Suprapubic skin (tissue), 4 donors: ENCODE measurements around the gene F10. TPM values are rescaled to one million over a fixed set of nuclear protein-coding genes. Genes with fewer than 3 reads are reported as not detected.

Experiments
- DNase-seq, 2 donors: peaks; one replicate each; pipeline ENCODE4 v3.0.0-alpha.2; 2019; ENCODE audit warnings: low spot score in 2 of 2
- H3K27ac ChIP-seq: fragments of 200-600 bp; sonication (generic); one replicate; pipeline ENCODE4 v1.5.1; 2019
- H3K27me3 ChIP-seq: fragments of 200-600 bp; sonication (generic); one replicate; pipeline ENCODE4 v1.5.1; 2019
- H3K36me3 ChIP-seq: fragments of 200-600 bp; sonication (generic); one replicate; pipeline ENCODE4 v1.5.1; 2019
- H3K4me1 ChIP-seq: fragments of 200-600 bp; sonication (generic); one replicate; pipeline ENCODE4 v1.5.1; 2019
- H3K4me3 ChIP-seq: fragments of 200-600 bp; sonication (generic); one replicate; pipeline ENCODE4 v1.5.1; 2019; ENCODE audit warnings: mild to moderate bottlenecking
- H3K9me3 ChIP-seq: fragments of 200-600 bp; sonication (generic); one replicate; pipeline ENCODE4 v1.5.1; 2019
- CTCF ChIP-seq, 2 donors: fragments of 200-600 bp in 1 of 2; fragments of 450-650 bp in 1 of 2; sonication (generic) in 1 of 2; IDR thresholded peaks; one replicate each; pipeline ENCODE4 v1.5.1; 2016 to 2019; ENCODE audit warnings: antibody characterized with exemption in 2 of 2, mild to moderate bottlenecking in 1 of 2, moderate library complexity in 1 of 2
- EP300 ChIP-seq: sonication (generic); formaldehyde crosslinking; IDR thresholded peaks from one replicate; pipeline ENCODE4 v1.6.1; 2017; ENCODE audit warnings: antibody characterized with exemption
- POLR2A ChIP-seq, 2 donors: fragments of 450-650 bp; IDR thresholded peaks; one replicate each; pipeline ENCODE4 v1.6.1; 2017; ENCODE audit warnings: antibody characterized with exemption in 2 of 2, mild to moderate bottlenecking in 2 of 2, moderate library complexity in 2 of 2
- POLR2AphosphoS5 ChIP-seq, 3 donors: sonication (generic); formaldehyde crosslinking; IDR thresholded peaks; one replicate each; pipeline ENCODE4 v1.6.1; 2017; ENCODE audit warnings: antibody characterized with exemption in 3 of 3
- WGBS: methylation state at CpG from one replicate; pipeline ENCODE4 v1.1.5; 2018; 5-methylcytosine and 5-hydroxymethylcytosine counted together
- total RNA-seq, 4 donors: library from RNA; depleted of rRNA; stranded (reverse); fragments of >200 nt; gene quantifications; one replicate each; pipeline ENCODE4 v1.1.0, GENCODE V29; 2016

The F10 gene
- total RNA-seq, 4 donors from 2014 or later = 4.9 to 7.8 (median 6.7) TPM

GRCh38 chr13:113084094-113084942, 38.3 kb upstream of the F10 start:
- H3K9me3 ChIP-seq = no peaks in the 10 kb centered on the region
- 94% methylated on average over 22 of the region's 25 CpGs for WGBS
- H3K27me3 ChIP-seq = no peaks in the 10 kb centered on the region
- peaks cover 11% of the 10 kb centered on the region for H3K4me1 ChIP-seq
- H3K36me3 ChIP-seq = peaks cover 23% of the 10 kb centered on the region
- TF ChIP-seq POLR2A (IDR thresholded peaks at IDR 0.05) = no peak
- TF ChIP-seq EP300 = no peak
- no peak for TF ChIP-seq POLR2AphosphoS5 (IDR thresholded peaks at IDR 0.05)
- no peak for TF ChIP-seq CTCF (IDR thresholded peaks at IDR 0.05)
- no peak for DNase-seq
- no peak overlapping the region for H3K27ac ChIP-seq
- no peak overlapping the region for H3K4me3 ChIP-seq

- no peaks in the 10 kb centered on the region for H3K27me3 ChIP-seq
- H3K9me3 ChIP-seq = no peaks in the 10 kb centered on the region
- no peak for DNase-seq
- no peak overlapping the region for H3K27ac ChIP-seq
- WGBS = 92% methylated on average over 14 of the region's 24 CpGs
- TF ChIP-seq EP300 = no peak
- TF ChIP-seq POLR2AphosphoS5 (IDR thresholded peaks at IDR 0.05) = no peak
- no peak for TF ChIP-seq POLR2A (IDR thresholded peaks at IDR 0.05)
- no peak for TF ChIP-seq CTCF (IDR thresholded peaks at IDR 0.05)
- peaks cover 29% of the 10 kb centered on the region for H3K36me3 ChIP-seq
- H3K4me1 ChIP-seq = peaks cover 11% of the 10 kb centered on the region
- no peak overlapping the region for H3K4me3 ChIP-seq
Measured at GRCh38 chr13:113084943-113085540, 37.6 kb upstream of the F10 start.

- no peaks in the 10 kb centered on the region for H3K27me3 ChIP-seq
- WGBS = 77% methylated on average over 12 of the region's 32 CpGs
- peaks cover 11% of the 10 kb centered on the region for H3K4me1 ChIP-seq
- H3K27ac ChIP-seq = no peak overlapping the region
- H3K36me3 ChIP-seq = peaks cover 39% of the 10 kb centered on the region
- no peak for TF ChIP-seq EP300
- TF ChIP-seq CTCF (IDR thresholded peaks at IDR 0.05) = no peak
- TF ChIP-seq POLR2A (IDR thresholded peaks at IDR 0.05) = no peak
- no peak for TF ChIP-seq POLR2AphosphoS5 (IDR thresholded peaks at IDR 0.05)
- H3K9me3 ChIP-seq = no peaks in the 10 kb centered on the region
- no peak for DNase-seq
- no peak overlapping the region for H3K4me3 ChIP-seq
Measured at GRCh38 chr13:113086031-113086750, 36.4 kb upstream of the F10 start.

- H3K4me3 ChIP-seq = no peak overlapping the region
- DNase-seq = no peak
- WGBS = 94% methylated on average over 30 of the region's 39 CpGs
- no peaks in the 10 kb centered on the region for H3K9me3 ChIP-seq
- no peak overlapping the region for H3K27ac ChIP-seq
- TF ChIP-seq EP300 (no peak), POLR2AphosphoS5 (IDR thresholded peaks at IDR 0.05) (no peak), CTCF (IDR thresholded peaks at IDR 0.05) (no peak), POLR2A (IDR thresholded peaks at IDR 0.05) (no peak)
- peaks cover 39% of the 10 kb centered on the region for H3K36me3 ChIP-seq
- H3K27me3 ChIP-seq = no peaks in the 10 kb centered on the region
- peaks cover 11% of the 10 kb centered on the region for H3K4me1 ChIP-seq
Measured at GRCh38 chr13:113086991-113087922, 35.3 kb upstream of the F10 start.
